Measurements from ENCODE around the gene SOD1.

DNA sequence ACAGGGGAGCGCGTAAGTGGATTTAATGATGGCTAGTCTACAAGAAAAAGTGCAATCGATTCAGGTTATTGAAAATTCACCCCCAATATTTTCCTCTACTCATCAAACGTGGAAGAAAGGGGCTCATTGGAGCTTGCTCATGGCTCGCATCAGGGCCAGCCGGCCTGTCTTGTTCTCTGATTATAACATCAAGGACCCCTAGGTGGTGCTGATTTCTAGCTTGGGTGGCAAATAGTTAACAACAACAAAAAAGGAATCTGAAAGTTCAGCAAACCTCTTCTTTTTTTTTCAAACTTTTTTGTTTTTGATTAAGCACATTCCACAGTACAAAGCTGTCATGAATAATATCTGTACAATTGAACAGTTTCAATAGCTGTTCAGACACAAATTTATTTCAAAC, 35.8 kb upstream of the SOD1 start:
- TF ChIP-seq CTCF (conservative IDR thresholded peaks at IDR 0.05; ENCODE audit: low read depth, low read length) (peak; percentile 34; the same call in 1 of the 2 replicates), EZH2 (IDR thresholded peaks at IDR 0.05; ENCODE audit: borderline replicate concordance, low read depth, low read length, poor library complexity, severe bottlenecking) (no peak)

Measured in A673 (cell line).